GM12878 (cell line): ENCODE results near the gene DCTN1.

Experiments used
- CBX5 ChIP-seq: sonication (generic); IDR thresholded peaks from 2 replicates; pipeline ENCODE4 v1.6.1; 2016; ENCODE audit warnings: low read depth, moderate library complexity, mild to moderate bottlenecking, inconsistent platforms
- DPF2 ChIP-seq: fragments of 450-650 bp; IDR thresholded peaks from 2 replicates; pipeline ENCODE4 v1.6.1; 2017; ENCODE audit warnings: mild to moderate bottlenecking
- EP300 ChIP-seq, 2 experiments: fragments of 150-350 bp in 1 of 2; IDR thresholded peaks; 2 replicates each; pipeline ENCODE4 v1.6.1; 2011 to 2012; ENCODE audit warnings: low read depth in 2 of 2, low read length in 2 of 2, borderline replicate concordance in 1 of 2, improper control_type of control experiment in 1 of 2, inconsistent platforms in 1 of 2; ENCODE audit not compliant: control insufficient read depth in 1 of 2
- FOXK2 ChIP-seq: fragments of 450-650 bp; IDR thresholded peaks from 2 replicates; pipeline ENCODE4 v1.6.1; 2017; ENCODE audit warnings: mild to moderate bottlenecking, moderate library complexity
- LARP7 ChIP-seq: fragments of 450-650 bp; IDR thresholded peaks from 2 replicates; pipeline ENCODE4 v1.6.1; 2017; ENCODE audit warnings: mild to moderate bottlenecking
- POLR2A ChIP-seq: IDR thresholded peaks from 2 replicates; pipeline ENCODE4 v1.6.1; 2011; ENCODE audit warnings: low read depth, mild to moderate bottlenecking, low read length
- POLR2AphosphoS5 ChIP-seq: IDR thresholded peaks from 2 replicates; pipeline ENCODE4 v1.6.1; 2011; ENCODE audit warnings: mild to moderate bottlenecking, low read length, inconsistent platforms
- SMC3 ChIP-seq: IDR thresholded peaks from 2 replicates; pipeline ENCODE4 v1.6.1; 2011; ENCODE audit warnings: low read length, improper control_type of control experiment, borderline replicate concordance
- SP1 ChIP-seq: IDR thresholded peaks from one replicate; pipeline ENCODE4 v1.6.1; 2011; ENCODE audit warnings: low read depth, low read length
- ZBED1 ChIP-seq: IDR thresholded peaks from 2 replicates; pipeline ENCODE4 v1.6.1; 2016; ENCODE audit warnings: borderline replicate concordance
- TF ChIP-seq, protein P1 (sequence below): fragments of 150-350 bp; IDR thresholded peaks from 2 replicates; pipeline ENCODE4 v1.6.1; 2016; ENCODE audit warnings: low read depth, low read length
- TF ChIP-seq, protein P2 (sequence below), 3 experiments: IDR thresholded peaks in 2 of 3; conservative IDR thresholded peaks in 1 of 3; 2 replicates each; pipeline ENCODE4 v1.5.1; 2011; ENCODE audit warnings: low read depth in 3 of 3, low read length in 3 of 3, mild to moderate bottlenecking in 3 of 3, control low read depth in 2 of 3, moderate library complexity in 2 of 3, inconsistent platforms in 1 of 3, mixed read lengths in 1 of 3; ENCODE audit not compliant: control insufficient read depth in 2 of 3, insufficient read depth in 1 of 3; ENCODE audit errors: extremely low read depth in 1 of 3
- TF ChIP-seq, protein P3 (sequence below): IDR thresholded peaks from 2 replicates; pipeline ENCODE4 v1.6.1; 2012; ENCODE audit warnings: low read depth, low read length, improper control_type of control experiment
- TF ChIP-seq, protein P4 (sequence below): IDR thresholded peaks from 2 replicates; pipeline ENCODE4 v1.6.1; 2011; ENCODE audit warnings: mild to moderate bottlenecking, low read depth, low read length, moderate library complexity; ENCODE audit not compliant: insufficient replicate concordance

DNA sequence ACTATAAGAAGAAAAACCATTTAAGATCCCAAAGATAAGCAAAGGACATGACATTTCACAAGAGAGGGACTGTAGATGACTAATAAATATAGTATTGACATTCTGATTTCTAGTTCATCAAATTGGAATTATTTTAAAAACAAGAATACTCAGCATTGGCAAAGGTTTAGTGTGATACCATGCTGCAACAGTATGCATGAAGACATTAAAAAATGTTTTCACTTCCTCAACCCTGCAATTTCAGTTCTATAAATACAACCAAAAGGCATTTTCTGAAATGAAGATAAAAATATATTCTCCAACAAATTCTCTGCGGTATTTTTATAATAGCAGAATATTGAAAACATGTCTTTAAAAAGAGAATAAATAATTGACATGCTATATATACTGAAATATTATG is 39.2 kb upstream of the DCTN1 start:
- TF ChIP-seq, protein P1, sequence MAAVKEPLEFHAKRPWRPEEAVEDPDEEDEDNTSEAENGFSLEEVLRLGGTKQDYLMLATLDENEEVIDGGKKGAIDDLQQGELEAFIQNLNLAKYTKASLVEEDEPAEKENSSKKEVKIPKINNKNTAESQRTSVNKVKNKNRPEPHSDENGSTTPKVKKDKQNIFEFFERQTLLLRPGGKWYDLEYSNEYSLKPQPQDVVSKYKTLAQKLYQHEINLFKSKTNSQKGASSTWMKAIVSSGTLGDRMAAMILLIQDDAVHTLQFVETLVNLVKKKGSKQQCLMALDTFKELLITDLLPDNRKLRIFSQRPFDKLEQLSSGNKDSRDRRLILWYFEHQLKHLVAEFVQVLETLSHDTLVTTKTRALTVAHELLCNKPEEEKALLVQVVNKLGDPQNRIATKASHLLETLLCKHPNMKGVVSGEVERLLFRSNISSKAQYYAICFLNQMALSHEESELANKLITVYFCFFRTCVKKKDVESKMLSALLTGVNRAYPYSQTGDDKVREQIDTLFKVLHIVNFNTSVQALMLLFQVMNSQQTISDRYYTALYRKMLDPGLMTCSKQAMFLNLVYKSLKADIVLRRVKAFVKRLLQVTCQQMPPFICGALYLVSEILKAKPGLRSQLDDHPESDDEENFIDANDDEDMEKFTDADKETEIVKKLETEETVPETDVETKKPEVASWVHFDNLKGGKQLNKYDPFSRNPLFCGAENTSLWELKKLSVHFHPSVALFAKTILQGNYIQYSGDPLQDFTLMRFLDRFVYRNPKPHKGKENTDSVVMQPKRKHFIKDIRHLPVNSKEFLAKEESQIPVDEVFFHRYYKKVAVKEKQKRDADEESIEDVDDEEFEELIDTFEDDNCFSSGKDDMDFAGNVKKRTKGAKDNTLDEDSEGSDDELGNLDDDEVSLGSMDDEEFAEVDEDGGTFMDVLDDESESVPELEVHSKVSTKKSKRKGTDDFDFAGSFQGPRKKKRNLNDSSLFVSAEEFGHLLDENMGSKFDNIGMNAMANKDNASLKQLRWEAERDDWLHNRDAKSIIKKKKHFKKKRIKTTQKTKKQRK, result no peak
- TF ChIP-seq EP300 (IDR thresholded peaks at IDR 0.05; ENCODE audit: borderline replicate concordance in 1 of 2, control insufficient read depth in 1 of 2, low read depth in 2 of 2, low read length in 2 of 2) (no peak), ZBED1 (no peak), SP1 (no peak), DPF2 (no peak), LARP7 (no peak), CBX5 (no peak), SMC3 (no peak), POLR2A (no peak), POLR2AphosphoS5 (no peak), FOXK2 (no peak)
- TF ChIP-seq, protein P2, sequence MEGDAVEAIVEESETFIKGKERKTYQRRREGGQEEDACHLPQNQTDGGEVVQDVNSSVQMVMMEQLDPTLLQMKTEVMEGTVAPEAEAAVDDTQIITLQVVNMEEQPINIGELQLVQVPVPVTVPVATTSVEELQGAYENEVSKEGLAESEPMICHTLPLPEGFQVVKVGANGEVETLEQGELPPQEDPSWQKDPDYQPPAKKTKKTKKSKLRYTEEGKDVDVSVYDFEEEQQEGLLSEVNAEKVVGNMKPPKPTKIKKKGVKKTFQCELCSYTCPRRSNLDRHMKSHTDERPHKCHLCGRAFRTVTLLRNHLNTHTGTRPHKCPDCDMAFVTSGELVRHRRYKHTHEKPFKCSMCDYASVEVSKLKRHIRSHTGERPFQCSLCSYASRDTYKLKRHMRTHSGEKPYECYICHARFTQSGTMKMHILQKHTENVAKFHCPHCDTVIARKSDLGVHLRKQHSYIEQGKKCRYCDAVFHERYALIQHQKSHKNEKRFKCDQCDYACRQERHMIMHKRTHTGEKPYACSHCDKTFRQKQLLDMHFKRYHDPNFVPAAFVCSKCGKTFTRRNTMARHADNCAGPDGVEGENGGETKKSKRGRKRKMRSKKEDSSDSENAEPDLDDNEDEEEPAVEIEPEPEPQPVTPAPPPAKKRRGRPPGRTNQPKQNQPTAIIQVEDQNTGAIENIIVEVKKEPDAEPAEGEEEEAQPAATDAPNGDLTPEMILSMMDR (IDR thresholded peaks at IDR 0.05 in 2 of 3, conservative IDR thresholded peaks at IDR 0.05 in 1 of 3; ENCODE audit: control insufficient read depth in 2 of 3, extremely low read depth in 1 of 3, insufficient read depth in 1 of 3, low read depth in 3 of 3, low read length in 3 of 3), result no peak
- TF ChIP-seq, protein P3, sequence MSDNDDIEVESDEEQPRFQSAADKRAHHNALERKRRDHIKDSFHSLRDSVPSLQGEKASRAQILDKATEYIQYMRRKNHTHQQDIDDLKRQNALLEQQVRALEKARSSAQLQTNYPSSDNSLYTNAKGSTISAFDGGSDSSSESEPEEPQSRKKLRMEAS, result no peak
- TF ChIP-seq, protein P4, sequence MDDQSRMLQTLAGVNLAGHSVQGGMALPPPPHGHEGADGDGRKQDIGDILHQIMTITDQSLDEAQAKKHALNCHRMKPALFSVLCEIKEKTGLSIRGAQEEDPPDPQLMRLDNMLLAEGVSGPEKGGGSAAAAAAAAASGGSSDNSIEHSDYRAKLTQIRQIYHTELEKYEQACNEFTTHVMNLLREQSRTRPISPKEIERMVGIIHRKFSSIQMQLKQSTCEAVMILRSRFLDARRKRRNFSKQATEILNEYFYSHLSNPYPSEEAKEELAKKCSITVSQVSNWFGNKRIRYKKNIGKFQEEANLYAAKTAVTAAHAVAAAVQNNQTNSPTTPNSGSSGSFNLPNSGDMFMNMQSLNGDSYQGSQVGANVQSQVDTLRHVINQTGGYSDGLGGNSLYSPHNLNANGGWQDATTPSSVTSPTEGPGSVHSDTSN, result no peak
